ENCODE measurements around the gene HSPB2.

- TF ChIP-seq, protein P1, sequence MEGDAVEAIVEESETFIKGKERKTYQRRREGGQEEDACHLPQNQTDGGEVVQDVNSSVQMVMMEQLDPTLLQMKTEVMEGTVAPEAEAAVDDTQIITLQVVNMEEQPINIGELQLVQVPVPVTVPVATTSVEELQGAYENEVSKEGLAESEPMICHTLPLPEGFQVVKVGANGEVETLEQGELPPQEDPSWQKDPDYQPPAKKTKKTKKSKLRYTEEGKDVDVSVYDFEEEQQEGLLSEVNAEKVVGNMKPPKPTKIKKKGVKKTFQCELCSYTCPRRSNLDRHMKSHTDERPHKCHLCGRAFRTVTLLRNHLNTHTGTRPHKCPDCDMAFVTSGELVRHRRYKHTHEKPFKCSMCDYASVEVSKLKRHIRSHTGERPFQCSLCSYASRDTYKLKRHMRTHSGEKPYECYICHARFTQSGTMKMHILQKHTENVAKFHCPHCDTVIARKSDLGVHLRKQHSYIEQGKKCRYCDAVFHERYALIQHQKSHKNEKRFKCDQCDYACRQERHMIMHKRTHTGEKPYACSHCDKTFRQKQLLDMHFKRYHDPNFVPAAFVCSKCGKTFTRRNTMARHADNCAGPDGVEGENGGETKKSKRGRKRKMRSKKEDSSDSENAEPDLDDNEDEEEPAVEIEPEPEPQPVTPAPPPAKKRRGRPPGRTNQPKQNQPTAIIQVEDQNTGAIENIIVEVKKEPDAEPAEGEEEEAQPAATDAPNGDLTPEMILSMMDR (IDR thresholded peaks at IDR 0.05; ENCODE audit: insufficient read depth, low read length) = no peak
- TF ChIP-seq GABPA (IDR thresholded peaks at IDR 0.05; ENCODE audit: low read depth) (no peak), SPI1 (IDR thresholded peaks at IDR 0.05; ENCODE audit: borderline replicate concordance, low read depth) (no peak)
Measured at GRCh38 chr11:111941963-111942362, 29.4 kb downstream of the HSPB2 start.

Measured in HL-60 (cell line).